Endothelial cell of umbilical vein (primary cell): Measurements from ENCODE around the gene ZGLP1. TPM values are rescaled to one million over a fixed set of nuclear protein-coding genes. Genes with fewer than 3 reads are reported as not detected.

Experiments
- BruUV-seq: library from RNA; stranded (reverse); fragments of 400-500 nt; replicated peaks from 2 replicates; lab custom pipeline; 2021; lab: Mats Ljungman, UMichigan
- CTCF ChIA-PET: fragments of 300-600, 350-600 bp; sonication (Branson Sonifier 250); formaldehyde crosslinking; loops from one replicate; lab custom pipeline; 2021; ENCODE audit warnings: antibody characterized with exemption, inconsistent platforms; lab: Charles Lee
- POLR2A ChIA-PET: fragments of 300-600, 350-600 bp; sonication (Branson Sonifier 250); formaldehyde crosslinking; loops from one replicate; lab custom pipeline; 2021; ENCODE audit warnings: antibody characterized with exemption, inconsistent platforms; lab: Charles Lee
- DNase-seq: peaks from one replicate; pipeline ENCODE4 v3.0.0-alpha.2; 2011; ENCODE audit warnings: low read depth, low spot score
- FAIRE-seq: peaks from 2 replicates; lab custom pipeline; 2011; peaks lifted over from hg19 to GRCh38; lab: Jason Lieb, UNC
- H2AFZ ChIP-seq: 2 replicates; pipeline ENCODE4 v1.6.0; 2012; ENCODE audit warnings: low read depth, low read length, control low read depth, inconsistent platforms
- H3K27ac ChIP-seq: 2 replicates; pipeline ENCODE4 v1.5.1; 2011; ENCODE audit warnings: low read depth, mild to moderate bottlenecking, control low read depth, low read length, moderate library complexity; ENCODE audit not compliant: insufficient read depth
- H3K27me3 ChIP-seq, 2 experiments: 2 replicates each; pipeline versions ENCODE4 v1.6.0 to v1.6.1; 2011; ENCODE audit warnings: low read length in 2 of 2, mixed read lengths in 1 of 2; ENCODE audit not compliant: control insufficient read depth in 2 of 2, insufficient read depth in 2 of 2
- H3K36me3 ChIP-seq, 2 experiments: 2 replicates in 1 of 2; 3 replicates in 1 of 2; pipeline ENCODE4 v1.5.1; 2011; ENCODE audit warnings: low read length in 2 of 2, mild to moderate bottlenecking in 1 of 2, moderate library complexity in 1 of 2; ENCODE audit not compliant: control insufficient read depth in 2 of 2, insufficient read depth in 2 of 2; ENCODE audit errors: extremely low read depth in 1 of 2
- H3K4me1 ChIP-seq: 3 replicates; pipeline ENCODE4 v1.5.1; 2011; ENCODE audit warnings: mild to moderate bottlenecking, low read length; ENCODE audit not compliant: control insufficient read depth, insufficient read depth; ENCODE audit errors: extremely low read depth
- H3K4me2 ChIP-seq: 2 replicates; pipeline ENCODE4 v1.6.1; 2011; ENCODE audit warnings: low read length, control low read depth, mixed read lengths; ENCODE audit not compliant: insufficient read depth
- H3K4me3 ChIP-seq, 3 experiments: fragments of 200-600 bp in 1 of 3; sonication (generic), shearing (Covaris generic) in 1 of 3; replicated peaks in 1 of 3; 2 replicates each; pipeline ENCODE4 v1.5.1; 2011 to 2016; ENCODE audit warnings: control low read depth in 3 of 3, low read length in 3 of 3, mild to moderate bottlenecking in 2 of 3, inconsistent platforms in 1 of 3, low read depth in 1 of 3, moderate library complexity in 1 of 3; ENCODE audit not compliant: insufficient read depth in 1 of 3
- H3K79me2 ChIP-seq: 2 replicates; pipeline ENCODE4 v1.6.0; 2012; ENCODE audit warnings: low read length, inconsistent platforms; ENCODE audit not compliant: control insufficient read depth, insufficient read depth
- H3K9ac ChIP-seq: replicated peaks from 2 replicates; pipeline ENCODE3; 2011; ENCODE audit warnings: low read length, control low read depth; ENCODE audit not compliant: insufficient read depth; ENCODE audit errors: extremely low read depth
- H3K9me1 ChIP-seq: replicated peaks from 3 replicates; pipeline ENCODE4 v1.6.0; 2011; ENCODE audit warnings: mild to moderate bottlenecking, low read length; ENCODE audit not compliant: control insufficient read depth, insufficient read depth; ENCODE audit errors: extremely low read depth
- H3K9me3 ChIP-seq: replicated peaks from 2 replicates; pipeline ENCODE4 v1.5.1; 2012; ENCODE audit warnings: low read length, inconsistent platforms; ENCODE audit not compliant: control insufficient read depth, insufficient read depth
- H4K20me1 ChIP-seq: replicated peaks from 2 replicates; pipeline ENCODE3; 2011; ENCODE audit warnings: mild to moderate bottlenecking, low read length; ENCODE audit not compliant: control insufficient read depth, insufficient read depth; ENCODE audit errors: extremely low read depth
- CTCF ChIP-seq, 2 donors: IDR thresholded peaks; 1 replicate in 1 of 2; 2 replicates in 1 of 2; pipeline ENCODE4 v1.5.1; 2011; ENCODE audit warnings: low read length in 2 of 2, mild to moderate bottlenecking in 2 of 2, moderate library complexity in 2 of 2, control low read depth in 1 of 2, inconsistent platforms in 1 of 2, low read depth in 1 of 2; ENCODE audit not compliant: insufficient read depth in 1 of 2; ENCODE audit errors: extremely low read depth in 1 of 2
- EZH2 ChIP-seq: IDR thresholded peaks from 2 replicates; pipeline ENCODE4 v1.6.1; 2012; ENCODE audit warnings: borderline replicate concordance, low read depth, mild to moderate bottlenecking, moderate library complexity, low read length, inconsistent platforms; ENCODE audit not compliant: severe bottlenecking
- FOS ChIP-seq: IDR thresholded peaks from 2 replicates; pipeline ENCODE4 v1.6.1; 2011; ENCODE audit warnings: mild to moderate bottlenecking, low read length, moderate library complexity, borderline replicate concordance; ENCODE audit not compliant: insufficient read depth
- GATA2 ChIP-seq: IDR thresholded peaks from 2 replicates; pipeline ENCODE4 v1.7.0; 2011; ENCODE audit warnings: low read depth, mild to moderate bottlenecking, moderate library complexity, mixed read lengths, low read length; ENCODE audit not compliant: insufficient read length, insufficient read depth
- JUN ChIP-seq: IDR thresholded peaks from 2 replicates; pipeline ENCODE4 v1.6.1; 2011; ENCODE audit warnings: borderline replicate concordance, low read depth; ENCODE audit not compliant: insufficient read length, insufficient read depth
- MAX ChIP-seq: IDR thresholded peaks from 2 replicates; pipeline ENCODE4 v1.6.1; 2011; ENCODE audit not compliant: insufficient read depth, insufficient read length
- MYC ChIP-seq: IDR thresholded peaks from one replicate; pipeline ENCODE4 v1.6.1; 2011; ENCODE audit warnings: mild to moderate bottlenecking, low read depth, low read length
- POLR2A ChIP-seq: IDR thresholded peaks from 2 replicates; pipeline ENCODE4 v1.6.1; 2012; ENCODE audit warnings: low read depth, mild to moderate bottlenecking, control low read depth, low read length
- POLR2AphosphoS5 ChIP-seq: IDR thresholded peaks from 2 replicates; pipeline ENCODE4 v1.6.1; 2012; ENCODE audit warnings: low read depth, mild to moderate bottlenecking, control low read depth, low read length, moderate library complexity; ENCODE audit not compliant: insufficient read depth
- dilution Hi-C: fragments of 300-500 bp; cut with MboI; formaldehyde crosslinking; loops from one replicate; pipeline ENCODE4 v1.15.0; 2019; ENCODE audit warnings: low sequenced_read_pairs; ENCODE audit not compliant: extremely low pct_ligation_motif_present
- intact Hi-C: fragments of 100-400 bp; cut with micrococcal nuclease; formaldehyde crosslinking; loops from one replicate; pipeline ENCODE4 v1.10.0; 2022
- polyA plus RNA-seq, 4 experiments: library from polyadenylated mRNA; depleted of rRNA in 3 of 4; stranded (reverse) in 3 of 4; unstranded in 1 of 4; fragments of >200 nt; gene quantifications; 2 replicates each; pipeline versions ENCODE4 v1.2.1 to v1.2.3, GENCODE V29; 2011 to 2012; ENCODE audit warnings: missing spikeins in 1 of 4
- total RNA-seq: library from RNA; stranded (reverse); gene quantifications from 2 replicates; pipeline ENCODE4 v1.2.3, GENCODE V29; 2021

The ZGLP1 gene
- total and polyA plus RNA-seq, 2 donors (not counting 3 experiments of a cell fraction or from before 2014, with no cell fraction given) = 1.6 to 2.9 TPM

GRCh38 chr19:10315335-10316214 lies 6.0 kb upstream of the ZGLP1 start, which contains the start of gene FDX2:
FDX2 (minus strand) TSS chr19:10316015; CDS start chr19:10315996, 19 bp downstream.
- peak; percentile 89 for TF ChIP-seq POLR2AphosphoS5
- no peak for TF ChIP-seq EZH2
- peak; percentile 96 for TF ChIP-seq POLR2A
- TF ChIP-seq MYC = no peak
- no peak for TF ChIP-seq GATA2
- TF ChIP-seq MAX = peak; percentile 97
- TF ChIP-seq CTCF (IDR thresholded peaks at IDR 0.05; ENCODE audit: extremely low read depth in 1 of 2, insufficient read depth in 1 of 2, low read depth in 1 of 2, low read length in 2 of 2) = no peak
- TF ChIP-seq FOS = no peak
- TF ChIP-seq JUN = no peak
- Histone ChIP-seq H3K27me3 (no peaks in the 10 kb centered on the region), H3K4me1 (no peaks in the 10 kb centered on the region), H3K36me3 (peaks cover 6 to 17% of the 10 kb centered on the region in 2 experiments), H3K9ac (peak within 1 kb of the TSS; percentile 32), H3K27ac (no peak within 1 kb of the TSS), H3K4me2 (peak within 1 kb of the TSS; percentile 28), H3K79me2 (no peaks in the 10 kb centered on the region), H4K20me1 (no peaks in the 10 kb centered on the region), H3K9me3 (no peaks in the 10 kb centered on the region), H3K4me3 (peak within 1 kb of the TSS; percentile 48 to 67 (median 51)), H3K9me1 (no peaks in the 10 kb centered on the region), H2AFZ (peak within 1 kb of the TSS; percentile 31)
- dilution Hi-C loops (no loop called here), intact Hi-C loops (loop anchor here (2.0 to 5.0 kb wide), 2 partner anchors 17 to 43 kb away; partner anchors contain the start of genes ICAM1 and RAVER1)
- DNase-seq = peak; percentile 85
- ChIA-PET CTCF (interaction anchor here (0.7 to 2.2 kb wide), 4 partner anchors 45 to 73 kb away, joined by 3 to 12 read pairs (median 4); partner anchors contain the start of gene ICAM1), POLR2A (no interaction called here)
- peak; percentile 95 for FAIRE-seq
- BruUV-seq = no TSS peak
